Bone marrow (tissue), 2 donors: ENCODE measurements around the gene CNDP2.
A peak's percentile ranks its signal among the peaks of the same experiment; 100 is the strongest.

ENCODE experiments used
- DNase-seq, 2 donors: peaks; one replicate each; lab custom pipeline; 2025; lab: John Stamatoyannopoulos, UW

The CNDP2 gene

GRCh38 chr18:74495581-74496507, at the start of gene CNDP2:
TSS of gene CNDP2 (plus strand) at chr18:74496363. CDS start at chr18:74499974, 3,611 bp downstream.
- peak; percentile 88 to 95 for DNase-seq

- no peak for DNase-seq
Measured at GRCh38 chr18:74446631-74447403, 49.3 kb upstream of the CNDP2 start.

- no peak for DNase-seq
Measured at GRCh38 chr18:74447404-74448152, 48.6 kb upstream of the CNDP2 start.

- DNase-seq, result no peak
Measured at GRCh38 chr18:74450626-74451025, 45.5 kb upstream of the CNDP2 start.

GRCh38 chr18:74451148-74451547, 45.0 kb upstream of the CNDP2 start:
- no peak for DNase-seq

- DNase-seq, result no peak
Measured at GRCh38 chr18:74453016-74453566, 43.1 kb upstream of the CNDP2 start.

- no peak for DNase-seq
Measured at GRCh38 chr18:74453642-74454198, 42.4 kb upstream of the CNDP2 start.

GRCh38 chr18:74454279-74454751, 41.8 kb upstream of the CNDP2 start:
- no peak for DNase-seq

- DNase-seq, result no peak
Measured at GRCh38 chr18:74455386-74455785, 40.8 kb upstream of the CNDP2 start.

GRCh38 chr18:74456017-74456348, 40.2 kb upstream of the CNDP2 start:
- DNase-seq, result no peak

- no peak for DNase-seq
Measured at GRCh38 chr18:74456349-74457042, 39.7 kb upstream of the CNDP2 start.

- no peak for DNase-seq
Measured at GRCh38 chr18:74457043-74457724, 39.0 kb upstream of the CNDP2 start, which contains the start of gene DIPK1C. TSS of gene DIPK1C (minus strand) at chr18:74457308. CDS start at chr18:74457259, 49 bp downstream.

GRCh38 chr18:74457725-74458421, 38.3 kb upstream of the CNDP2 start:
- DNase-seq, result no peak

- DNase-seq, result no peak
Measured at GRCh38 chr18:74459889-74460288, 36.3 kb upstream of the CNDP2 start.

- no peak for DNase-seq
Measured at GRCh38 chr18:74460825-74461224, 35.3 kb upstream of the CNDP2 start.

GRCh38 chr18:74463254-74463653, 32.9 kb upstream of the CNDP2 start:
- DNase-seq, result no peak

- DNase-seq, result no peak
Measured at GRCh38 chr18:74463983-74464382, 32.2 kb upstream of the CNDP2 start.

- no peak for DNase-seq
Measured at GRCh38 chr18:74465775-74466174, 30.4 kb upstream of the CNDP2 start.

GRCh38 chr18:74468547-74469061, 27.6 kb upstream of the CNDP2 start:
- no peak for DNase-seq
